GM18868 (cell line): ENCODE measurements around the gene MORF4L1.
A peak's percentile ranks its signal among the peaks of the same experiment; 100 is the strongest.
"Not testable (repeated sequence)": the region's sequence is repeated elsewhere in the genome, so short reads cannot be mapped to it uniquely, and the experiment has no call there.

Experiments
- ATAC-seq: cut with Tn5 transposase; IDR thresholded peaks from one replicate; pipeline ENCODE4 v1.9.1; 2021; ENCODE audit warnings: mild to moderate bottlenecking, moderate library complexity; ENCODE audit not compliant: unreplicated experiment

MORF4L1 gene

GRCh38 chr15:78855746-78856145 lies 16.9 kb upstream of the MORF4L1 start:
- no peak for ATAC-seq

GRCh38 chr15:78859971-78860719 lies 12.5 kb upstream of the MORF4L1 start:
- peak; percentile 82 for ATAC-seq

GRCh38 chr15:78865585-78865984 lies 7.1 kb upstream of the MORF4L1 start:
- not testable (repeated sequence) for ATAC-seq

DNA sequence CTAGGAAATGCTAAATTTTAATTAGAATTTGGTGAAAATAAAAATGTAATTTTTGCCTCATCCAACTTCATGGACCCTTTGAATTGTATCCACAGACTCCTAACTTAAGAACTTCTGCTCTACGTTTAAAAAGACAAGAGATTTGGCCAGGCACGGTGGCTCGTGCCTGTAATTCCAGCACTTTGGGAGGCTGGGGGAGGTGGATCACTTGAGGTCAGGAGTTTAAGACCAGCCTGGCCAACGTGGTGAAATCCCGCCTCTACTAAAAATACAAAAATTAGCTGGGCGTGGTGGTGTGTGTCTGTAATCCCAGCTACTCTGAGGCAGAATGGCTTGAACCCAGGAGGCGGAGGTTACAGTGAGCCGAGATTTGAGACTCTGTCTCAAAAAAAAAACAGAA lies 6.7 kb upstream of the MORF4L1 start:
- ATAC-seq: not testable (repeated sequence)

- no peak for ATAC-seq
These were observed 5.9 kb upstream of the MORF4L1 start for GRCh38 chr15:78866803-78867202.

- ATAC-seq: no peak
These were observed 4.3 kb upstream of the MORF4L1 start for GRCh38 chr15:78868366-78868765.

- ATAC-seq: not testable (repeated sequence)
These were observed 1.1 kb upstream of the MORF4L1 start for GRCh38 chr15:78871483-78872127.

- ATAC-seq: peak; percentile 75
These were observed 492 bp downstream of the MORF4L1 start for GRCh38 chr15:78872972-78873792.

GRCh38 chr15:78873793-78874765 lies 1.4 kb downstream of the MORF4L1 start:
- ATAC-seq: no peak

- no peak for ATAC-seq
These were observed 2.6 kb downstream of the MORF4L1 start for GRCh38 chr15:78875107-78875914.

DNA sequence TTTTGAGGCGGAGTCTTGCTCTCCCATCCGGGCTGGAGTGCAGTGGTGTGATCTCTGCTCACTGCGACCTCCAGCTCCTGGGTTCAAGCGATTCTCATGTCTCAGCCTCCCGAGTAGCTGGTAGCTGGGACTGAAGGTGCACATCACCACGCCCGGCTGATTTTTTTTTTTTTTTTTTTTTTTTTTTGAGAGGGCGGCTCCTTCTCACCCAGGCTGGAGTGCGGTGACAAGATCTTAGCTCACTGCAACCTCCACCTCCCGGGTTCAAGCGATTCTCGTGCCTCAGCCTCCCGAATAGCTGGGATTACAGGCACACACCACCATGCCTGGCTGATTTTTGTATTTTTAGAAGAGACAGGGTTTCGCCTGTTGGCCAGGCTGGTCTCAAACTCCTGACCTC lies 4.3 kb downstream of the MORF4L1 start:
- not testable (repeated sequence) for ATAC-seq

GRCh38 chr15:78878356-78878755 lies 5.7 kb downstream of the MORF4L1 start:
- ATAC-seq: no peak

GRCh38 chr15:78879517-78880241 lies 7.0 kb downstream of the MORF4L1 start:
- ATAC-seq: no peak

DNA sequence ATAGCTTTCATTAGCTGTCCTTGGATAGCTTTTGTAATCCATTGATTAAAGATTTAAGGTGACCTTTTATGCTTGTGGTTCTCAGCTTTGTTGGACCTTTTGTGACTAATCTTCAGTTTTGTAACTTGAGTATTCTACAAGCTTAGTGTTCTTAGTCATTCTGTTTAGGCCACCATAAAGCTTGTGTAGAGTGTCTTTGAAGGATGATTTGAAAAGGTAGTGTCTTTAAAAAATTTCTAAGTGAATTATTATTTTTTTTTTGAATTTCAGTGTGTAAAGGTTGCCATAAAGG lies 7.5 kb downstream of the MORF4L1 start:
- ATAC-seq: no peak

DNA sequence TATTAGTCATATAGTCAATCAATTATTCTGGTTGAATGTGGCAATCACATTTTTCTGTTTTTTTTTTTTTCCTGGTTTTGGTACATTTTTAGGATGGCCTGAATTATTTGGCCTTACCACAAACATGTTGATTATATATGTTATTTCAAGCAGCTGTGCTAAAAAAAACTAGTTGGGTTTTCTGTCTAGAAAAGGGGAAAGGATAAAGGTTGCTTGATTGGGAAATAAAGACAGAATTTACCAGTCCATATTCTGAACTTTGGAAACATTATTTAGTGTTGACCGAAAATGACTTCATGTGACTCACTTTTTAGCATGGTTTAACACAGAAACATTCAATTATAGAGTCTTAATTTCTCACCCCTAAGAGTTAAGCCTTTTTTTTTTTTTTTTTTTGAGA lies 8.1 kb downstream of the MORF4L1 start:
- no peak for ATAC-seq

GRCh38 chr15:78881681-78882080 lies 9.0 kb downstream of the MORF4L1 start:
- no peak for ATAC-seq

GRCh38 chr15:78889000-78889399 lies 16.3 kb downstream of the MORF4L1 start:
- ATAC-seq: no peak

DNA sequence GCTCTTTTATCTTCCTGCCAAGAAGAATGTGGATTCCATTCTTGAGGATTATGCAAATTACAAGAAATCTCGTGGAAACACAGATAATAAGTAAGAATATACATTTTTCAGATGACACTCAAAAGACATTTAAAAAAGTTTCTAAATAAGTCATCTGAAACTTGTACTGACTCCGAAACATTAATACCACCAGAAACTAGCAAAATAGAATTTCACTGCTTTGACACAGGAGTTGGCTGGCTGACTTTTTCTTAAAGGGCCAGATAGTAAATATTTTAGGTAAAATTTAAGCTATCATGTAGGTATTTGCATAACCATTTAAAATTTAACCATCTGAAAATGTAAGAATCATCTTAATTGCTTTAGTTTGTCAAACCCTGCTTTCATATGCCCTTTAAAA lies 20.8 kb downstream of the MORF4L1 start:
- no peak for ATAC-seq

GRCh38 chr15:78895471-78895870 lies 22.8 kb downstream of the MORF4L1 start:
- ATAC-seq: no peak
